H1 (cell line): ENCODE results near the gene PDE8B. TPM values are rescaled to one million over a fixed set of nuclear protein-coding genes. Genes with fewer than 3 reads are reported as not detected.

Experiments used
- BCL11A ChIP-seq, 2 experiments: IDR thresholded peaks; one replicate each; pipeline ENCODE4 v1.6.1; 2011; ENCODE audit warnings: low read depth in 2 of 2, low read length in 2 of 2, mild to moderate bottlenecking in 2 of 2
- CHD7 ChIP-seq: fragments of 300-600 bp; sonication (generic); IDR thresholded peaks from 2 replicates; pipeline ENCODE4 v1.7.1; 2012; ENCODE audit warnings: low read length, moderate library complexity, mild to moderate bottlenecking, inconsistent platforms; ENCODE audit not compliant: insufficient replicate concordance
- EGR1 ChIP-seq: IDR thresholded peaks from 2 replicates; pipeline ENCODE4 v1.6.1; 2011; ENCODE audit warnings: low read depth, low read length, borderline replicate concordance
- KDM4A ChIP-seq: IDR thresholded peaks from one replicate; pipeline ENCODE4 v1.7.1; 2012; ENCODE audit warnings: low read depth, mild to moderate bottlenecking, moderate library complexity, low read length, inconsistent platforms; ENCODE audit not compliant: severe bottlenecking
- KDM5A ChIP-seq: fragments of 200-600 bp; IDR thresholded peaks from 2 replicates; pipeline ENCODE4 v1.7.1; 2012; ENCODE audit warnings: mild to moderate bottlenecking, low read length, inconsistent platforms, mixed read lengths
- polyA plus RNA-seq, 7 experiments: library from polyadenylated mRNA; depleted of rRNA in 3 of 7; stranded (reverse) in 5 of 7; unstranded in 2 of 7; fragments of >200 nt in 5 of 7; fragments of 200-250 nt in 2 of 7; gene quantifications; 1 replicate in 5 of 7; 2 replicates in 1 of 7; 4 replicates in 1 of 7; pipeline versions ENCODE4 v1.2.1 to v1.2.3, GENCODE V29; 2011 to 2013; ENCODE audit warnings: missing spikeins in 2 of 7, mixed read lengths in 2 of 7
- total RNA-seq: library from RNA; stranded (reverse); fragmentation: NEBNext Ultra II Directional; extraction: Animal tissue kit (Norgen Biotek cat#: 25700); gene quantifications from 2 replicates; pipeline ENCODE4 v1.2.1, GENCODE V29; 2021

The PDE8B gene
- total and polyA plus RNA-seq, 2 of the 8 experiments (the other 6 are each of a cell fraction or from before 2014, with no cell fraction given), result 0.32 to 1.1 TPM

DNA sequence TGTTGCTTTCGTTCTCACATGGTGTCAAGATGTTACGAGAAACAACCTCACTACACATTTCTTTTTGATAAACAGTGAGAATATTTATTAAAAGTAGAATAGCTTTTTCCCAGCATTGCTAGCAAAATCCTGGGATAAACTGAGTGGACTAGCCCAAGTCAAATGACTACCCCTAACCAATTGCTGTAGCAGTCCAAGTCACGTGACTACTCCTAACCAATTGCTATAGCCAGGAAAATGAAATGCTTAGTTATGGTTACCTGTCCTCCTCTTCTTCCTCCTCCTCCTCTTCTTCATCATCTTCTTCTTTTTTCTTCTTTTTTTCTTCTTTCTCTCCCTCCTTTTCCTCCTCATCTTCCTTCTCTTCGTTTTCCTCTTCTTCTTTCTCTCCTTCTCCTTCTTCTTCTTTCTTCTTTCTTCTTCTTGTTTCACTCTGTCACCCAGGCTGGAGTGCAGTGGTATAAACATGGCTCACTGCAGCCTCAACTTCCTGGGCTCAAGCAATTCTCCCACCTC is 85.4 kb downstream of the PDE8B start (continued):
- TF ChIP-seq CHD7 (no peak), KDM4A (no peak), KDM5A (no peak), BCL11A (IDR thresholded peaks at IDR 0.05; ENCODE audit: low read depth in 2 of 2, low read length in 2 of 2) (no peak), EGR1 (no peak)
